C4-2B (cell line): ENCODE data around the gene LRRC8C.

Source experiments
- H3K27ac ChIP-seq: fragments of 450-650 bp; 2 replicates; pipeline ENCODE4 v1.5.1; 2017
- CTCF ChIP-seq: fragments of 450-650 bp; conservative IDR thresholded peaks from 2 replicates; pipeline ENCODE4 v1.5.1; 2017; ENCODE audit warnings: mild to moderate bottlenecking
- ZFX ChIP-seq: fragments of 450-650 bp; IDR thresholded peaks from 2 replicates; pipeline ENCODE4 v1.6.1; 2017

The LRRC8C gene

GRCh38 chr1:89603651-89604413 is 29.1 kb upstream of the LRRC8C start:
- no peak overlapping the region for H3K27ac ChIP-seq
- TF ChIP-seq CTCF, result no peak
- TF ChIP-seq ZFX, result no peak

GRCh38 chr1:89604414-89604735 is 28.5 kb upstream of the LRRC8C start:
- no peak for TF ChIP-seq CTCF
- TF ChIP-seq ZFX, result no peak
- H3K27ac ChIP-seq, result no peak overlapping the region

GRCh38 chr1:89605692-89606091 is 27.2 kb upstream of the LRRC8C start:
- no peak for TF ChIP-seq CTCF
- TF ChIP-seq ZFX, result no peak
- no peak overlapping the region for H3K27ac ChIP-seq

GRCh38 chr1:89606227-89606980 is 26.5 kb upstream of the LRRC8C start:
- no peak overlapping the region for H3K27ac ChIP-seq
- no peak for TF ChIP-seq CTCF
- no peak for TF ChIP-seq ZFX

GRCh38 chr1:89607156-89607555 is 25.8 kb upstream of the LRRC8C start:
- TF ChIP-seq CTCF, result no peak
- TF ChIP-seq ZFX, result no peak
- no peak overlapping the region for H3K27ac ChIP-seq

- no peak overlapping the region for H3K27ac ChIP-seq
- TF ChIP-seq CTCF (no peak), ZFX (no peak)
Observed at GRCh38 chr1:89607586-89608318, 25.2 kb upstream of the LRRC8C start.
